HepG2 (cell line): ENCODE measurements around the gene TLE2. TPM values are rescaled to one million over a fixed set of nuclear protein-coding genes. Genes with fewer than 3 reads are reported as not detected.

Experiments
- KDM1A ChIP-seq: IDR thresholded peaks from 2 replicates; pipeline ENCODE4 v1.6.1; 2016; ENCODE audit warnings: missing compliant biosample characterization
- MAFF ChIP-seq: IDR thresholded peaks from 2 replicates; pipeline ENCODE4 v1.6.1; 2011; ENCODE audit warnings: low read depth, low read length, improper control_type of control experiment
- TRIM24 ChIP-seq: sonication (generic); formaldehyde crosslinking; IDR thresholded peaks from 2 replicates; pipeline ENCODE4 v1.8.0; 2022; ENCODE audit warnings: mild to moderate bottlenecking, missing genetic modification reagents
- ZNF235 ChIP-seq: sonication (generic); formaldehyde crosslinking; IDR thresholded peaks from 2 replicates; pipeline ENCODE4 v1.8.1; 2023; ENCODE audit warnings: mild to moderate bottlenecking, missing genetic modification reagents, borderline replicate concordance
- ZNF598 ChIP-seq: sonication (generic); formaldehyde crosslinking; IDR thresholded peaks from 2 replicates; pipeline ENCODE4 v1.5.1; 2020; ENCODE audit warnings: mild to moderate bottlenecking, missing genetic modification reagents, borderline replicate concordance
- ZNF782 ChIP-seq: sonication (generic); formaldehyde crosslinking; IDR thresholded peaks from 2 replicates; pipeline ENCODE4 v1.4.0; 2020; ENCODE audit warnings: missing genetic modification reagents, mild to moderate bottlenecking, borderline replicate concordance
- ZNF790 ChIP-seq: sonication (generic); formaldehyde crosslinking; IDR thresholded peaks from 2 replicates; pipeline ENCODE4 v1.8.0; 2022; ENCODE audit warnings: missing genetic modification reagents, mild to moderate bottlenecking, borderline replicate concordance
- ZNF891 ChIP-seq: sonication (generic); formaldehyde crosslinking; IDR thresholded peaks from 2 replicates; pipeline ENCODE4 v1.5.0; 2020; ENCODE audit warnings: mild to moderate bottlenecking, missing genetic modification reagents
- polyA plus RNA-seq, 8 experiments: library from polyadenylated mRNA; depleted of rRNA in 3 of 8; stranded (reverse) in 7 of 8; unstranded in 1 of 8; fragments of >200 nt; fragmentation: Illumina TruSeq in 4 of 8; extraction: Trizol in 4 of 8; gene quantifications; 2 replicates each; pipeline versions ENCODE4 v1.2.1 to v1.2.3, GENCODE V29; 2011 to 2016; ENCODE audit warnings: low read depth in 4 of 8, missing spikeins in 1 of 8, mixed read lengths in 1 of 8; ENCODE audit not compliant: insufficient read depth in 1 of 8
- total RNA-seq, 5 experiments: library from RNA; depleted of rRNA; stranded (reverse); fragments of >200 nt; fragmentation: Illumina TruSeq; extraction: Trizol; gene quantifications; 2 replicates each; pipeline ENCODE4 v1.2.3, GENCODE V29; 2016; ENCODE audit warnings: low read depth in 1 of 5
- TF ChIP-seq, protein P1 (sequence below): IDR thresholded peaks from 2 replicates; pipeline ENCODE4 v1.6.1; 2016; ENCODE audit warnings: low read depth, missing genetic modification reagents, missing compliant biosample characterization
- TF ChIP-seq, protein P2 (sequence below): sonication (generic); formaldehyde crosslinking; IDR thresholded peaks from 2 replicates; pipeline ENCODE4 v1.9.0; 2021; ENCODE audit warnings: missing genetic modification reagents, borderline replicate concordance
- TF ChIP-seq, protein P3 (sequence below): sonication (generic); formaldehyde crosslinking; IDR thresholded peaks from 2 replicates; pipeline ENCODE4 v1.4.0; 2020; ENCODE audit warnings: mild to moderate bottlenecking, missing genetic modification reagents

The TLE2 gene
- total and polyA plus RNA-seq, 2 of the 13 experiments (the other 11 are each of a cell fraction or from before 2014, with no cell fraction given): 0.07 to 0.81 TPM

DNA sequence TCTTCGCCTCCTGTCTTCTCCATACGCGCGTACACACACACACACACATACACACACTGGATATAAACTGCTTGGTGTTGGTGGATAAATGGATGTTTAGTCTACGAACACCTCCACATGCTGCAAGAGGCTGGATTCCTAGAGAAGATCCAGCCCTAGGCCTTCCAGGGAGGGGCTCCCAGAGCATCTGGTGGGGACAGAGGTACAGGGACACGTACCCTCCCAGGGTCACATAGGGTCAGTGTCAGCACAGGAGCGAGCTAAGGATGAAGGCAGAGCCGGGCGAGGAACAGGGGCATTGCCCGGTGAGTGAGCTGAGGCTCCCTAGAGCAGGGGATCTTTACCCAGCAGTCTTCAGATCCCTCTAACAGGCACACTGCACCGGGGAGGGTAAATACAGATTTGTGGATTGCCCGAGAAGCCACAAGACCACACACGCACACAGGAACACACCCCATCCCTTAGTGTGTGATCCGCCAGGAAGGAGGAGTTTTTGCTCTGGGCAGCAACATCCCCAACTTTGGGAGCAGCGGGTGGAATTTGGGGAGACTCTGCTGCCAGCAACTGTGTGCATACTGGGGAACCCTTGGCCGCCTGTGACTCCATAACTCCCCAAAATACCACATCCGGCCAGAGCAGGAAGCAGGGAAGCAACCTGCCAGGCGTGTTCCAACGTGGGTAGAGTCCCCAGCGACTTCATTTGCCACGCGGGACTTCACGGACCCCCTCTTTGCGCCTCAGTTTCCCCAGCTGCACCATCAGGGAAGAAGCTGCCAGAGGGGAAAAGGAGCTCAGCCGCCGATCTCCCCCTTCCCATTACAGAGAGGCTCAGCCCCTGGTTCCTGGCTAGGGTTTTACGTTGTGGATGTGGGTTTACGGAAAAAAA lies 5.8 kb upstream of the TLE2 start (continued):
- TF ChIP-seq, protein P1, sequence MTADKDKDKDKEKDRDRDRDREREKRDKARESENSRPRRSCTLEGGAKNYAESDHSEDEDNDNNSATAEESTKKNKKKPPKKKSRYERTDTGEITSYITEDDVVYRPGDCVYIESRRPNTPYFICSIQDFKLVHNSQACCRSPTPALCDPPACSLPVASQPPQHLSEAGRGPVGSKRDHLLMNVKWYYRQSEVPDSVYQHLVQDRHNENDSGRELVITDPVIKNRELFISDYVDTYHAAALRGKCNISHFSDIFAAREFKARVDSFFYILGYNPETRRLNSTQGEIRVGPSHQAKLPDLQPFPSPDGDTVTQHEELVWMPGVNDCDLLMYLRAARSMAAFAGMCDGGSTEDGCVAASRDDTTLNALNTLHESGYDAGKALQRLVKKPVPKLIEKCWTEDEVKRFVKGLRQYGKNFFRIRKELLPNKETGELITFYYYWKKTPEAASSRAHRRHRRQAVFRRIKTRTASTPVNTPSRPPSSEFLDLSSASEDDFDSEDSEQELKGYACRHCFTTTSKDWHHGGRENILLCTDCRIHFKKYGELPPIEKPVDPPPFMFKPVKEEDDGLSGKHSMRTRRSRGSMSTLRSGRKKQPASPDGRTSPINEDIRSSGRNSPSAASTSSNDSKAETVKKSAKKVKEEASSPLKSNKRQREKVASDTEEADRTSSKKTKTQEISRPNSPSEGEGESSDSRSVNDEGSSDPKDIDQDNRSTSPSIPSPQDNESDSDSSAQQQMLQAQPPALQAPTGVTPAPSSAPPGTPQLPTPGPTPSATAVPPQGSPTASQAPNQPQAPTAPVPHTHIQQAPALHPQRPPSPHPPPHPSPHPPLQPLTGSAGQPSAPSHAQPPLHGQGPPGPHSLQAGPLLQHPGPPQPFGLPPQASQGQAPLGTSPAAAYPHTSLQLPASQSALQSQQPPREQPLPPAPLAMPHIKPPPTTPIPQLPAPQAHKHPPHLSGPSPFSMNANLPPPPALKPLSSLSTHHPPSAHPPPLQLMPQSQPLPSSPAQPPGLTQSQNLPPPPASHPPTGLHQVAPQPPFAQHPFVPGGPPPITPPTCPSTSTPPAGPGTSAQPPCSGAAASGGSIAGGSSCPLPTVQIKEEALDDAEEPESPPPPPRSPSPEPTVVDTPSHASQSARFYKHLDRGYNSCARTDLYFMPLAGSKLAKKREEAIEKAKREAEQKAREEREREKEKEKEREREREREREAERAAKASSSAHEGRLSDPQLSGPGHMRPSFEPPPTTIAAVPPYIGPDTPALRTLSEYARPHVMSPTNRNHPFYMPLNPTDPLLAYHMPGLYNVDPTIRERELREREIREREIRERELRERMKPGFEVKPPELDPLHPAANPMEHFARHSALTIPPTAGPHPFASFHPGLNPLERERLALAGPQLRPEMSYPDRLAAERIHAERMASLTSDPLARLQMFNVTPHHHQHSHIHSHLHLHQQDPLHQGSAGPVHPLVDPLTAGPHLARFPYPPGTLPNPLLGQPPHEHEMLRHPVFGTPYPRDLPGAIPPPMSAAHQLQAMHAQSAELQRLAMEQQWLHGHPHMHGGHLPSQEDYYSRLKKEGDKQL (CRISPR knock-in tag): no peak
- TF ChIP-seq TRIM24 (CRISPR knock-in tag) (no peak), MAFF (no peak), ZNF891 (no peak), ZNF782 (no peak), KDM1A (CRISPR knock-in tag) (no peak), ZNF790 (no peak), ZNF598 (CRISPR knock-in tag) (no peak), ZNF235 (CRISPR knock-in tag) (no peak)
- TF ChIP-seq, protein P2, sequence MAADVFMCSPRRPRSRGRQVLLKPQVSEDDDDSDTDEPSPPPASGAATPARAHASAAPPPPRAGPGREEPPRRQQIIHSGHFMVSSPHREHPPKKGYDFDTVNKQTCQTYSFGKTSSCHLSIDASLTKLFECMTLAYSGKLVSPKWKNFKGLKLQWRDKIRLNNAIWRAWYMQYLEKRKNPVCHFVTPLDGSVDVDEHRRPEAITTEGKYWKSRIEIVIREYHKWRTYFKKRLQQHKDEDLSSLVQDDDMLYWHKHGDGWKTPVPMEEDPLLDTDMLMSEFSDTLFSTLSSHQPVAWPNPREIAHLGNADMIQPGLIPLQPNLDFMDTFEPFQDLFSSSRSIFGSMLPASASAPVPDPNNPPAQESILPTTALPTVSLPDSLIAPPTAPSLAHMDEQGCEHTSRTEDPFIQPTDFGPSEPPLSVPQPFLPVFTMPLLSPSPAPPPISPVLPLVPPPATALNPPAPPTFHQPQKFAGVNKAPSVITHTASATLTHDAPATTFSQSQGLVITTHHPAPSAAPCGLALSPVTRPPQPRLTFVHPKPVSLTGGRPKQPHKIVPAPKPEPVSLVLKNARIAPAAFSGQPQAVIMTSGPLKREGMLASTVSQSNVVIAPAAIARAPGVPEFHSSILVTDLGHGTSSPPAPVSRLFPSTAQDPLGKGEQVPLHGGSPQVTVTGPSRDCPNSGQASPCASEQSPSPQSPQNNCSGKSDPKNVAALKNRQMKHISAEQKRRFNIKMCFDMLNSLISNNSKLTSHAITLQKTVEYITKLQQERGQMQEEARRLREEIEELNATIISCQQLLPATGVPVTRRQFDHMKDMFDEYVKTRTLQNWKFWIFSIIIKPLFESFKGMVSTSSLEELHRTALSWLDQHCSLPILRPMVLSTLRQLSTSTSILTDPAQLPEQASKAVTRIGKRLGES (CRISPR knock-in tag): no peak
- TF ChIP-seq, protein P3, sequence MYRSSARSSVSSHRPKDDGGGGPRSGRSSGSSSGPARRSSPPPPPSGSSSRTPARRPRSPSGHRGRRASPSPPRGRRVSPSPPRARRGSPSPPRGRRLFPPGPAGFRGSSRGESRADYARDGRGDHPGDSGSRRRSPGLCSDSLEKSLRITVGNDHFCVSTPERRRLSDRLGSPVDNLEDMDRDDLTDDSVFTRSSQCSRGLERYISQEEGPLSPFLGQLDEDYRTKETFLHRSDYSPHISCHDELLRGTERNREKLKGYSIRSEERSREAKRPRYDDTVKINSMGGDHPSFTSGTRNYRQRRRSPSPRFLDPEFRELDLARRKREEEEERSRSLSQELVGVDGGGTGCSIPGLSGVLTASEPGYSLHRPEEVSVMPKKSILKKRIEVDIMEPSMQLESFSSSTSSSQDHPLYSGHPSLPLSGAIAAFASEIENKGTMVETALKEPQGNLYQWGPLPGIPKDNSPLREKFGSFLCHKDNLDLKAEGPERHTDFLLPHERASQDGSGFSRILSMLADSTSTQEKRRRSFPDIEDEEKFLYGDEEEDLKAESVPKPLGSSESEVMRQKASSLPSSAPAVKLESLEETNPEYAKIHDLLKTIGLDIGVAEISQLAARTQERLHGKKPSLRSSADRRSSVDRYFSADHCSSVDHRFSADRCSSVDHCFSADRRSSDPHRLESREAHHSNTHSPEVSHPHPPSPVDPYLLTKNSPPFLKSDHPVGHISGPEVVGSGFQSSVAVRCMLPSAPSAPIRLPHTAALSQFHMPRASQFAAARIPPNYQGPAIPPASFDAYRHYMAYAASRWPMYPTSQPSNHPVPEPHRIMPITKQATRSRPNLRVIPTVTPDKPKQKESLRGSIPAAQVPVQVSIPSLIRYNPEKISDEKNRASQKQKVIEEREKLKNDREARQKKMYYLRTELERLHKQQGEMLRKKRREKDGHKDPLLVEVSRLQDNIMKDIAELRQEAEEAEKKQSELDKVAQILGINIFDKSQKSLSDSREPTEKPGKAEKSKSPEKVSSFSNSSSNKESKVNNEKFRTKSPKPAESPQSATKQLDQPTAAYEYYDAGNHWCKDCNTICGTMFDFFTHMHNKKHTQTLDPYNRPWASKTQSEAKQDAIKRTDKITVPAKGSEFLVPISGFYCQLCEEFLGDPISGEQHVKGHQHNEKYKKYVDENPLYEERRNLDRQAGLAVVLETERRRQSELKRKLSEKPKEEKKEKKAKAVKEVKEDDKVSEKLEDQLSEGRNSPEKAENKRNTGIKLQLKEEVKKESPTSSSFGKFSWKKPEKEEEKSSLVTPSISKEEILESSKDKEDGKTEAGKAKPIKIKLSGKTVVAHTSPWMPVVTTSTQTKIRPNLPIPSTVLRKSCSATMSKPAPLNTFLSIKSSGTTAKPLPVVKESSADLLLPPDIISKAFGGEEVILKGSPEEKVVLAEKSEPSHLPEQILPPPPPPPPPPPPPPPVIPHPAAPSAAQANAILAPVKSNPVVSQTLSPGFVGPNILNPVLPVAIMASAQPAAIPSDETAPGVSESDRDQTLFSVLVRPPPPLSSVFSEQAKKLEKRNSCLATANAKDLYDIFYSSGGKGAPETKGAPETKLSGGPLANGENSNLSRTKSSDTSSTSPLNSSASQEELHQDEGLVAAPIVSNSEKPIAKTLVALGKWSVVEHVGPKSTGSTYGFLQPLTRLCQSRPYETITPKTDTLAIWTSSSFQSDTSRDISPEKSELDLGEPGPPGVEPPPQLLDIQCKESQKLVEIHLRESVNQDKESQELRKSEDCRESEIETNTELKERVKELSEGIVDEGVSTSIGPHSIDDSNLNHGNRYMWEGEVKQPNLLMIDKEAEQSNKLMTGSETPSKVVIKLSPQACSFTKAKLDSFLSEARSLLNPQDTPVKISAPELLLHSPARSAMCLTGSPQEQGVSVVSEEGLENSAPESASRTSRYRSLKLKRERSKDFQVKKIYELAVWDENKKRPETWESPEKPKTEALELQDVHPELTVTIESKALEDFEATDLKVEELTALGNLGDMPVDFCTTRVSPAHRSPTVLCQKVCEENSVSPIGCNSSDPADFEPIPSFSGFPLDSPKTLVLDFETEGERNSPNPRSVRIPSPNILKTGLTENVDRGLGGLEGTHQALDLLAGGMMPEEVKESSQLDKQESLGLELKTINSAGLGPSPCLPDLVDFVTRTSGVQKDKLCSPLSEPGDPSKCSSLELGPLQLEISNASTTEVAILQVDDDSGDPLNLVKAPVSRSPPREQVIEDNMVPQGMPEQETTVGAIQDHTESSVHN (CRISPR knock-in tag): no peak
